ENCODE results near the gene ERC1. TPM values are rescaled to one million over a fixed set of nuclear protein-coding genes. Genes with fewer than 3 reads are reported as not detected.
"Not testable (repeated sequence)": the region's sequence is repeated elsewhere in the genome, so short reads cannot be mapped to it uniquely, and the experiment has no call there.

Gene ERC1
- total RNA-seq, 2 donors from 2014 or later: 53.2 to 53.4 TPM

- ATAC-seq (no peak), DNase-seq (no peak)
- intact Hi-C loops (cut with DNase I): no loop called here
These were observed 210.0 kb downstream of the ERC1 start for GRCh38 chr12:1201030-1201429.

- DNase-seq: no peak
- no peak for ATAC-seq
- intact Hi-C loops (cut with DNase I): no loop called here
These were observed 210.9 kb downstream of the ERC1 start for GRCh38 chr12:1201886-1202285.

GRCh38 chr12:1203735-1204019 lies 212.7 kb downstream of the ERC1 start:
- ATAC-seq (no peak), DNase-seq (no peak)
- intact Hi-C loops (cut with DNase I): no loop called here

GRCh38 chr12:1204581-1205121 lies 213.6 kb downstream of the ERC1 start:
- intact Hi-C loops (cut with DNase I): no loop called here
- ATAC-seq (peak; percentile 31 to 45), DNase-seq (no peak)

- ATAC-seq (no peak), DNase-seq (no peak)
- intact Hi-C loops (cut with DNase I): no loop called here
These were observed 214.6 kb downstream of the ERC1 start for GRCh38 chr12:1205512-1206060.

- ATAC-seq: no peak
- intact Hi-C loops (cut with DNase I): no loop called here
- DNase-seq: no peak
These were observed 215.2 kb downstream of the ERC1 start for GRCh38 chr12:1206118-1206734.

GRCh38 chr12:1207276-1207675 lies 216.3 kb downstream of the ERC1 start:
- DNase-seq: no peak
- intact Hi-C loops (cut with DNase I): no loop called here
- ATAC-seq: no peak

GRCh38 chr12:1208719-1209118 lies 217.7 kb downstream of the ERC1 start:
- intact Hi-C loops (cut with DNase I); ATAC-seq; DNase-seq: not testable (repeated sequence)

GRCh38 chr12:1212526-1212925 lies 221.5 kb downstream of the ERC1 start:
- intact Hi-C loops (cut with DNase I): no loop called here
- ATAC-seq (no peak), DNase-seq (no peak)

- ATAC-seq: no peak
- intact Hi-C loops (cut with DNase I): no loop called here
- no peak for DNase-seq
These were observed 222.2 kb downstream of the ERC1 start for GRCh38 chr12:1213205-1213604.

- no peak for ATAC-seq
- DNase-seq: no peak
- intact Hi-C loops (cut with DNase I): no loop called here
These were observed 222.7 kb downstream of the ERC1 start for GRCh38 chr12:1213618-1214205.

GRCh38 chr12:1216560-1216959 lies 225.5 kb downstream of the ERC1 start:
- DNase-seq (no peak), ATAC-seq (no peak)
- intact Hi-C loops (cut with DNase I): no loop called here

GRCh38 chr12:1217191-1217949 lies 226.3 kb downstream of the ERC1 start:
- no peak for DNase-seq
- ATAC-seq: peak; percentile 59 to 88
- intact Hi-C loops (cut with DNase I): no loop called here

GRCh38 chr12:1218369-1218768 lies 227.3 kb downstream of the ERC1 start:
- intact Hi-C loops (cut with DNase I): no loop called here
- no peak for DNase-seq
- ATAC-seq: no peak

GRCh38 chr12:1220127-1221092 lies 229.4 kb downstream of the ERC1 start:
- ATAC-seq: no peak
- no peak for DNase-seq
- intact Hi-C loops (cut with DNase I): no loop called here

GRCh38 chr12:1222858-1223639 lies 232.0 kb downstream of the ERC1 start:
- ATAC-seq: no peak
- no peak for DNase-seq
- intact Hi-C loops (cut with DNase I): no loop called here

- intact Hi-C loops (cut with DNase I): no loop called here
- no peak for DNase-seq
- no peak for ATAC-seq
These were observed 235.9 kb downstream of the ERC1 start for GRCh38 chr12:1226951-1227350.

GRCh38 chr12:1234073-1234472 lies 243.1 kb downstream of the ERC1 start:
- intact Hi-C loops (cut with DNase I): no loop called here
- no peak for DNase-seq

More at GRCh38 chr12:1234073-1234472, 243.1 kb downstream of the ERC1 start:
- no peak for ATAC-seq
